Measurements from ENCODE around the gene SERPINA5.

Gene SERPINA5

DNA sequence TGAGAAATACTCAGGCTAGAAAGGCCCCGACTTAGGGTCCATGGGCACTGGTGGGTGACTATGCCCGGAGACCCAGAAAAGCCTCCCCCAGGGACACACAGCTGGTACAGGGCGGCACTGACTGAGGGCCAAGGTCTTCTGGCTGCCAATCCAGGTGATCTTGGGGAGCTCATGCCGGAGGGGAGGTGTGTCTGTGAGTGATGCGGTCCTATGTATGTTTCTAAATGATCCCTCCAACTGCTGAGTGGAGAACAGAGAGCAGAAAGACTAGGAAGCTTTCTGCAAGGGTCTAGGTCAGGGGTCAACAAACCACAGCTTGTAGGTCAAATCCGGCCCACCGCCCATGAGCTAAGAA lies 19.6 kb upstream of the SERPINA5 start:
- H2BK120ac ChIP-seq (ENCODE audit: insufficient read depth, low read length, poor library complexity): no peak overlapping the region
- no peaks in the 10 kb centered on the region for H3K4me1 ChIP-seq (ENCODE audit: control insufficient read depth in 1 of 2, insufficient read depth in 2 of 2, low read length in 2 of 2)
- no peak overlapping the region for H4K91ac ChIP-seq (ENCODE audit: low read depth, low read length)
- H3K79me1 ChIP-seq (ENCODE audit: low read length): no peaks in the 10 kb centered on the region
- H2AK5ac ChIP-seq (ENCODE audit: low read length): no peak overlapping the region
- H4K8ac ChIP-seq (ENCODE audit: low read depth, low read length): no peak overlapping the region
- H3K9ac ChIP-seq (ENCODE audit: low read length): no peak overlapping the region
- no peak overlapping the region for H4K12ac ChIP-seq (ENCODE audit: low read depth, low read length)
- no peaks in the 10 kb centered on the region for H3K27me3 ChIP-seq (ENCODE audit: insufficient read depth, low read length)
- no peak overlapping the region for H2BK5ac ChIP-seq (ENCODE audit: low read depth, low read length, poor library complexity)
- no peaks in the 10 kb centered on the region for H3K9me3 ChIP-seq (ENCODE audit: insufficient read depth, low read depth, low read length)
- no peak overlapping the region for H2BK12ac ChIP-seq (ENCODE audit: low read length)
- H3K4me3 ChIP-seq (ENCODE audit: low read depth, low read length): no peak overlapping the region
- H3K79me2 ChIP-seq (ENCODE audit: control insufficient read depth, insufficient read depth, low read length, poor library complexity): no peaks in the 10 kb centered on the region
- no peak for DNase-seq
- no peak overlapping the region for H3K14ac ChIP-seq (ENCODE audit: low read length)
- H3K36me3 ChIP-seq (ENCODE audit: control insufficient read depth in 1 of 2, insufficient read depth in 2 of 2, low read length in 2 of 2): no peaks in the 10 kb centered on the region
- no peak overlapping the region for H3K4me2 ChIP-seq (ENCODE audit: low read length)
- H3K23ac ChIP-seq (ENCODE audit: low read length): no peak overlapping the region
- H2AFZ ChIP-seq (ENCODE audit: insufficient read depth, low read length, poor library complexity): no peak overlapping the region
- no peak overlapping the region for H3K18ac ChIP-seq (ENCODE audit: low read length)
- no peak overlapping the region for H3K27ac ChIP-seq (ENCODE audit: low read depth, low read length)
- no CpG with 5 or more reads among the region's 7 CpGs for WGBS (ENCODE audit: extremely low coverage, insufficient coverage, insufficient read length)
- H3K4ac ChIP-seq (ENCODE audit: low read depth, low read length): no peak overlapping the region

DNA sequence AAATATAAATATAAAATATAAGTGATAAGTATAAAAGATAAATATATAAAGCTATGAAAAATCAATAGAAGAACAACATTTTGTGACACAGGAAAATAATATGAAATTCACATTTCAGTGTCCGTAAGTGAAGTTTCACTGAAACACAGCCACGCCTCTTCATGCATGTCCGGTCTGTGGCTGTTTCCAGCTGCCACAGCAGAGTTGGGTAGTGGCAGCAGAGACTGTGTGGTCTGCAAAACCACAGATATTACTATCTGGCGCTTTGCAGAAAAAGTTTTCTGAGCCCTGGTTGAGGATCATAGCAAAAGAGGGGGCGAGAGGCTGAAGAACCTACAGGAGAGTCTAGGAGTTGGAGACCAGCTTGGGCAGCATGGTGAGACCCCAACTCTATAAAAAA lies 19.2 kb upstream of the SERPINA5 start:
- no peaks in the 10 kb centered on the region for H3K27me3 ChIP-seq (ENCODE audit: insufficient read depth, low read length)
- H3K9ac ChIP-seq (ENCODE audit: low read length): no peak overlapping the region
- H3K4ac ChIP-seq (ENCODE audit: low read depth, low read length): no peak overlapping the region
- no peak for DNase-seq
- H4K12ac ChIP-seq (ENCODE audit: low read depth, low read length): no peak overlapping the region
- no peak overlapping the region for H3K27ac ChIP-seq (ENCODE audit: low read depth, low read length)
- no CpG with 5 or more reads among the region's 5 CpGs for WGBS (ENCODE audit: extremely low coverage, insufficient coverage, insufficient read length)
- H3K9me3 ChIP-seq (ENCODE audit: insufficient read depth, low read depth, low read length): no peaks in the 10 kb centered on the region
- no peak overlapping the region for H2AFZ ChIP-seq (ENCODE audit: insufficient read depth, low read length, poor library complexity)
- H3K4me1 ChIP-seq (ENCODE audit: control insufficient read depth in 1 of 2, insufficient read depth in 2 of 2, low read length in 2 of 2): no peaks in the 10 kb centered on the region
- H4K91ac ChIP-seq (ENCODE audit: low read depth, low read length): no peak overlapping the region
- no peak overlapping the region for H2BK5ac ChIP-seq (ENCODE audit: low read depth, low read length, poor library complexity)
- no peak overlapping the region for H2BK12ac ChIP-seq (ENCODE audit: low read length)
- H3K36me3 ChIP-seq (ENCODE audit: control insufficient read depth in 1 of 2, insufficient read depth in 2 of 2, low read length in 2 of 2): no peaks in the 10 kb centered on the region
- H3K79me2 ChIP-seq (ENCODE audit: control insufficient read depth, insufficient read depth, low read length, poor library complexity): no peaks in the 10 kb centered on the region
- H2BK120ac ChIP-seq (ENCODE audit: insufficient read depth, low read length, poor library complexity): no peak overlapping the region
- H3K4me3 ChIP-seq (ENCODE audit: low read depth, low read length): no peak overlapping the region
- no peak overlapping the region for H4K8ac ChIP-seq (ENCODE audit: low read depth, low read length)
- no peak overlapping the region for H3K23ac ChIP-seq (ENCODE audit: low read length)
- H3K79me1 ChIP-seq (ENCODE audit: low read length): no peaks in the 10 kb centered on the region
- no peak overlapping the region for H2AK5ac ChIP-seq (ENCODE audit: low read length)
- no peak overlapping the region for H3K4me2 ChIP-seq (ENCODE audit: low read length)
- no peak overlapping the region for H3K14ac ChIP-seq (ENCODE audit: low read length)
- H3K18ac ChIP-seq (ENCODE audit: low read length): no peak overlapping the region

DNA sequence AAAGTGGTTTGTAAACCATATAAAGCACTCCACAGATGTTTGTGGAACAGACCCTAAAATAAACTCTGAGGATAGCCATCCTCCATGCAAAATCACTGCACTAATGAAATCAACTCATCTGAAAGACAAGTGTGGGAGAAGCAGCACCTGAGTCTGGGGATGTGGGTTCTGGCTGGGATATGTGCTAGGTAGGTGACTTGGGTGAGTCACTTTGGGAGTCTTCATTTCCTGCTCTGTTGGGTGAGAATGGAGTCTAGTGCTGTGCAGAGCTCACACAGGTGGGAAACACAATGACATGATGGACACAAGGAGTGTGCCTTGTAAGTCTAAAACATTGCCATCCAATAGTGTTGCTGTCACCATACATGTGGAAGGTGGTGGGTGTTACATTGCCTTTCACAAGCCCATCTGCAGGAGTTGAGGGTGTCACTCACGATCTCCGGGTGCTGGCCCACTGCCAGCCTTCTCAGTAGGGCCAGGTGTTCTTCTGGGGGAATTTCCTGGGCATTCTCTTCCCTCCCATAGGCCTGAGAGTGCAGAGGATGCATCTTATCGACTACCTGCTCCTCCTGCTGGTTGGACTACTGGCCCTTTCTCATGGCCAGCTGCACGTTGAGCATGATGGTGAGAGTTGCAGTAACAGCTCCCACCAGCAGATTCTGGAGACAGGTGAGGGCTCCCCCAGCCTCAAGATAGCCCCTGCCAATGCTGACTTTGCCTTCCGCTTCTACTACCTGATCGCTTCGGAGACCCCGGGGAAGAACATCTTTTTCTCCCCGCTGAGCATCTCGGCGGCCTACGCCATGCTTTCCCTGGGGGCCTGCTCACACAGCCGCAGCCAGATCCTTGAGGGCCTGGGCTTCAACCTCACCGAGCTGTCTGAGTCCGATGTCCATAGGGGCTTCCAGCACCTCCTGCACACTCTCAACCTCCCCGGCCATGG lies 18.0 kb upstream of the SERPINA5 start:
- H3K4ac ChIP-seq (ENCODE audit: low read depth, low read length): no peak overlapping the region
- no peak overlapping the region for H2AK5ac ChIP-seq (ENCODE audit: low read length)
- H3K27ac ChIP-seq (ENCODE audit: low read depth, low read length): no peak overlapping the region
- no peak overlapping the region for H3K18ac ChIP-seq (ENCODE audit: low read length)
- no peak overlapping the region for H3K14ac ChIP-seq (ENCODE audit: low read length)
- H3K4me3 ChIP-seq (ENCODE audit: low read depth, low read length): no peak overlapping the region
- H3K9ac ChIP-seq (ENCODE audit: low read length): no peak overlapping the region
- H3K4me2 ChIP-seq (ENCODE audit: low read length): no peak overlapping the region
- no peak overlapping the region for H3K23ac ChIP-seq (ENCODE audit: low read length)
- H3K4me1 ChIP-seq (ENCODE audit: control insufficient read depth in 1 of 2, insufficient read depth in 2 of 2, low read length in 2 of 2): no peaks in the 10 kb centered on the region
- no peak overlapping the region for H4K91ac ChIP-seq (ENCODE audit: low read depth, low read length)
- no peak for DNase-seq
- H3K79me1 ChIP-seq (ENCODE audit: low read length): no peaks in the 10 kb centered on the region
- no peak overlapping the region for H2BK5ac ChIP-seq (ENCODE audit: low read depth, low read length, poor library complexity)
- no peak overlapping the region for H2AFZ ChIP-seq (ENCODE audit: insufficient read depth, low read length, poor library complexity)
- no peak overlapping the region for H2BK12ac ChIP-seq (ENCODE audit: low read length)
- no peaks in the 10 kb centered on the region for H3K36me3 ChIP-seq (ENCODE audit: control insufficient read depth in 1 of 2, insufficient read depth in 2 of 2, low read length in 2 of 2)
- H3K79me2 ChIP-seq (ENCODE audit: control insufficient read depth, insufficient read depth, low read length, poor library complexity): no peaks in the 10 kb centered on the region
- no peak overlapping the region for H4K12ac ChIP-seq (ENCODE audit: low read depth, low read length)
- H3K27me3 ChIP-seq (ENCODE audit: insufficient read depth, low read length): no peaks in the 10 kb centered on the region
- H2BK120ac ChIP-seq (ENCODE audit: insufficient read depth, low read length, poor library complexity): no peak overlapping the region
- no peak overlapping the region for H4K8ac ChIP-seq (ENCODE audit: low read depth, low read length)
- no peaks in the 10 kb centered on the region for H3K9me3 ChIP-seq (ENCODE audit: insufficient read depth, low read depth, low read length)
- WGBS (ENCODE audit: extremely low coverage, insufficient coverage, insufficient read length): no CpG with 5 or more reads among the region's 16 CpGs

DNA sequence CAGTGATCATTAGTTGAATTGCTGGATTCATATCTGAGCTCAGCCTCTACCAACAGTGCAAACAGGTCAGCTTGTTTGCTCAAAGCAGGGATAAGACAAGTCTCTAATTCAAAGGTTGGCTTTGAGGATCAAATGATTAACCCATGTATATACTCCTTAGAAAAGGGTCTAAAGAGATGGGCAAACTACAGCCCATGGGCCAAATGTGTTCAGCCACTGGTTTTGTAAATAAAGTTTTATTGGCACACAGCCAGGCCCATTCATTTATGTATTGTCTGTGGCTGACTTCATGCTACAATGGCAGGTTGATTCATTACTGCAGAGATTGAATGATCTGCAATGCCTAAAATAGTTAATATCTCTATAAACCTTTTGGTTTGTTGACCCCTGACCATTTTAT lies 16.8 kb upstream of the SERPINA5 start:
- H3K9ac ChIP-seq (ENCODE audit: low read length): no peak overlapping the region
- H3K79me1 ChIP-seq (ENCODE audit: low read length): no peaks in the 10 kb centered on the region
- H3K14ac ChIP-seq (ENCODE audit: low read length): no peak overlapping the region
- no peaks in the 10 kb centered on the region for H3K36me3 ChIP-seq (ENCODE audit: control insufficient read depth in 1 of 2, insufficient read depth in 2 of 2, low read length in 2 of 2)
- no peak overlapping the region for H4K91ac ChIP-seq (ENCODE audit: low read depth, low read length)
- H2BK120ac ChIP-seq (ENCODE audit: insufficient read depth, low read length, poor library complexity): no peak overlapping the region
- H3K23ac ChIP-seq (ENCODE audit: low read length): no peak overlapping the region
- no peak overlapping the region for H2AFZ ChIP-seq (ENCODE audit: insufficient read depth, low read length, poor library complexity)
- H3K4me3 ChIP-seq (ENCODE audit: low read depth, low read length): no peak overlapping the region
- no peaks in the 10 kb centered on the region for H3K27me3 ChIP-seq (ENCODE audit: insufficient read depth, low read length)
- H3K4ac ChIP-seq (ENCODE audit: low read depth, low read length): no peak overlapping the region
- no peak overlapping the region for H4K8ac ChIP-seq (ENCODE audit: low read depth, low read length)
- no peaks in the 10 kb centered on the region for H3K4me1 ChIP-seq (ENCODE audit: control insufficient read depth in 1 of 2, insufficient read depth in 2 of 2, low read length in 2 of 2)
- H3K4me2 ChIP-seq (ENCODE audit: low read length): no peak overlapping the region
- H2BK5ac ChIP-seq (ENCODE audit: low read depth, low read length, poor library complexity): no peak overlapping the region
- H3K79me2 ChIP-seq (ENCODE audit: control insufficient read depth, insufficient read depth, low read length, poor library complexity): no peaks in the 10 kb centered on the region
- no peak overlapping the region for H2BK12ac ChIP-seq (ENCODE audit: low read length)
- no peak overlapping the region for H3K18ac ChIP-seq (ENCODE audit: low read length)
- no peak overlapping the region for H2AK5ac ChIP-seq (ENCODE audit: low read length)
- H3K27ac ChIP-seq (ENCODE audit: low read depth, low read length): no peak overlapping the region
- no peak overlapping the region for H4K12ac ChIP-seq (ENCODE audit: low read depth, low read length)
- no peaks in the 10 kb centered on the region for H3K9me3 ChIP-seq (ENCODE audit: insufficient read depth, low read depth, low read length)
- no peak for DNase-seq
